HG03159 (cell line): ENCODE data around the gene GRIP1.

ENCODE experiments used
- ATAC-seq: cut with Tn5 transposase; IDR thresholded peaks from one replicate; pipeline ENCODE4 v1.9.1; 2021; ENCODE audit warnings: mild to moderate bottlenecking, moderate library complexity; ENCODE audit not compliant: unreplicated experiment

The GRIP1 gene

DNA sequence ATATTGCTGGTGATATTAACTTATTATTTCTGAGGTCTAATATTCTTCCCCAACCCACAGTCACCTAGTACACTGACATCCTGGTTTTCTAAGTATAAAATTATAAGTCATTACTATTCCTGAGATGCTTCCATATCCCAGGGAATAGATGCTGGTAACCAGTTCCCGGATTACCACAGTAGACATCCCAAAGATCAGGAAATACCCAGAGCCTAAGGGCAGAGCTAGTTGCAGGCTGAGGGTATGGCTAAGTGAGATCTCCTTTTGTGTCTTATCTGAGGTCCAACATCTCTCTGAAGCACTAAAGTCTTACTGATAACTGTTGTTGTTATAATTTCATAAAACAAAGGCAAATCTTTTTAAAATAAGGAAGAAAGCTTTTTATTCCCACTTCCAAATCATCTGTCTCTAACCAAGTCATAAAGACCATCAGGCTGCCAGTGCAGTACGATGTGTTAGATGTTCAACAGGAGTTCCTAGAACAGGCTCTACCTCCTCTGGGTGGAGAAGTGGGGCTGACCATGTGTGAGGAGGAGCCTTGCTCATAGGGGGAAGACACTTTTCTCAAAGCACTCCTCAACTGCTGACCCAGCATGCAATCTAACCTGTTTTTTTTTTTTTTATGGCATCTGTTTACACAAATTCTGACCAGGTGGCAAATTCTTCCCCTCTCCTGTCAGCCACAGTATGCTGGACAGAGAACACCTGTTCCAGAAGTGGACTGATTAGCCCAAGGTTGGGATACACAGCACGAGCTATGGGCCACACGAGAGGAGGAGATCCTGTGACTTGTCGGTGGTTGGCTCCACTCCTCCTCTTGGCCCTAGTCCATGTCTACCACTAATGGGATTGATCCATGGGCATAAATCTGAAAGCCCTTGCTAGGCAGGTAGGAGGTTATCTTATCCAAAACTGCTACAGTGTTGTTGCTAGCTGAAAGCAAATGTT, 16.1 kb upstream of the GRIP1 start:
- no peak for ATAC-seq

DNA sequence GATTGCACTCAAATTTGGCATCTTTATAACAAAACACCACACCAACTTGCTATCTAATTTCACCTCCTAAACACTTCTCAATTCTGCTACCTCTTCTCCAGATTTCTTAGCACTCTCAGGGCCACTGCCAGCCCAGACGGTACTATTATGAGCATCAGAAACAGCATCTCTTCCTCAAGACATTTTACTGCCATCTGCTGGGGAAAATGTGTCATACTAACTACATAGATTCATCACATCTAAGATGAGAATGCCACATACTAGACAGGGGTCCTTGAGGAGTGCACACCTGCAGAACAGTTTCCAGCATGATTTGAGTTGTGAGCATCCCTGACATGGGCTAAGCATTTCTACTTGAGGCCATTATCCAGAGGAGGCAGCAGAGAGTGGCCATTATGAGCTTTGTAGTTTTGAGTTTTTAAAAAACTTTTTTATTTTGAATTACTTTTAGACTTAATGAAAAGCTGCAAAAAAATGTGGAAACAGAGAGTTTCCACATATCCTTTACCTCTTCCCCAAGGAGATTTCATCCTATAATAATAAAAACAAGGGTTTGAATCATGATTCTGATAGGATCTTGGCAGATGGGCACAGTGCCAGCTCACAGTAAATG, 15.1 kb upstream of the GRIP1 start:
- peak; percentile 90 for ATAC-seq

DNA sequence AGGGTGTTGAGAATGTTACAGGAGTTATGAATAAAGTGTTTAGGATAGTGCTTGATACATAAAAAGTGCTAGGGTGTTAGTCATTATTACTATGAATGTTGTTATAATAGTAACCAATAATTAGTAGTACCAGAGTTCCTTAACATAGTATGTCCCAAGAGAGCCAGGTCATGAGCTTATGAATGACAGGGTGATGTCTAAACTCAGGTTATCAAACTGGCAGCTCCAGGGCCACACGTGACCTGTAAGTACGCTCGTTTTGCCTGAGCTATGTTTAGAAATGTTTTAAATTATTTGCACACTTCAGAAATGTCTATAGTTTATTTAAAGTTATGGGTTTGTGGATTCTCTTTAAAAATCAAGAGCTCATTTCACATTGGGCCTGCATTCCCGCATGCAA, 14.1 kb upstream of the GRIP1 start:
- ATAC-seq: no peak

DNA sequence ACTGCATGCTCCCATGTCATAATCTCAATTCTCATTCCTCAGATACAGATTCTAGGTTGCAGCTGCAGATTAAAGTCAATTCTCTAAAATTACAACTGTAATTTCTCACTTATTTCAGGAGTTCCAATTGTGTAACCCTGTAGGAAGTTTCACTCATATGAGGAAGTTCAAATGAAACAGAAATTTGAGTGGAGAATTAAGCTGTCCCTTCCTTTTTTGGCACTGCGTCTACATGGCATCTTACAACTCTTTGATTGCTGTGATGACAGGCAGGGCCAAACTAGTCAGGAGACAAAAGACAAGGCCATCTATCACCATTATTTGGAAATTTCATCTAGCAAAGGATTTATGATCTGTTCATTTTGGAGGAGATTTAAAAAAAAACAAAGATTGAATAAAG, 13.3 kb upstream of the GRIP1 start:
- ATAC-seq: no peak

DNA sequence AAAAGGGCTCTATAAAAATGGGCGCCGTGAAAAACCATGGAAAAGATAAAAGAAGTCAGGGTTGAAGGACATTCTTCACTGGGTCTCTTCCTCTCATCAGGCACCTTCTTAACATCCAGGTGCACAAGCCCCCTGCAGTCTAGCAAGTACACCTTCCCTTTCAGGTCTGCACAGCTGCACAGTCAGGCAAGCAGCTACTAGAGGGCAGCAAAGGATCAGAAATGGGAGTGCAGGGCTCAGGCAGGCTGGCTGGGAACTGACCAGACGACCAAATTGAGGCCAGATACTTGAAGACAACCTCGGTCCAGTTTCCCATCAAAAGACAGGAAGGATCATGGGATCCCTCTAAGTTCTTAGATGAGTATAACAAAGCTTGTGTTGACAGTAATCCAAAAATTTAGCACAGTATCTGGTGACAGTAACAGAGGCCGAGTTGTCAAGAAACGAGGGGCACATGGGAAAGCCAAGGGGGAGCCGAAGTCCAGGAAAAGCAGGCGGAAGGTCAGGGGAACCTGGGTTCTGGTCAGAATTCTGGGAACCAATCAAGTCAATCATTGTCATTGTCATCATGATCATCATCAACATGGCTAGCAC, 10.1 kb upstream of the GRIP1 start:
- ATAC-seq: peak; percentile 64

DNA sequence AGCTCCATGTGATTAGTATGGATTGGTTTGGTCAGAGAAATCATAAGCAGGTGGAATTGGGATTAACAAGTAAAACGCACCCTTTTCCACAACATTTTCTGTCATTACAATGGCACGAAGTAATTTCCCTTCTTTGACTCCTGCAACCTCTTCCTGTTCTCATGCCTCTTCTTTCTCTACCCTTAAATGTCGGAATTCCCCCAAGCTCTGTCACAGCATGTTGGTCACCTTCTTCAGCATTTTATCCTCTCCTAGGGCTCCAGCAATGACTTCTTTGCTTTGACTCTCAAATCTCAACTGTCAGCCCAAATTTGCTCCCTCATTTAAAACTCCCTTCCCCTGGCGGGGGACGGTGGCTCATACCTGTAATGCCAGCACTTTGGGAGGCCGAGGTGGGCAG, 5.3 kb upstream of the GRIP1 start:
- ATAC-seq: no peak

DNA sequence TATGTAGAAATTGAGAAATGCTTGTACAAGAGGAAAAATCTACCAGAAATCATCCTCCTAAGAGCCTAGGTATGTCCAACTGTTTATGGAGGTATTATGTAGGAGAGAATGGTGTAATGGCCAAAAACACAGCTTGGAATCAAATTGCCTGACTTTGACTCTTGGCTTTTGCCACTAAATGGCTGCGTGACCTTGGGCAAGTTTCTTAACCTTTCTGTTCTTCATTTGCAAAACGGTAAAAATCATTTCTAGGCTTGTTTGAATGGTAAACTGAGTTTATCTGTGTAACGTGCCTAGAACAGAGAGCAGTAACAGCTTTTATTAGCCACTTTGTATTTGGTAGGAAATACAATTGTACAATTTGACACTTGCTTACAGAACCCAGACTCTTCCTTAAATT, 4.9 kb upstream of the GRIP1 start:
- no peak for ATAC-seq

DNA sequence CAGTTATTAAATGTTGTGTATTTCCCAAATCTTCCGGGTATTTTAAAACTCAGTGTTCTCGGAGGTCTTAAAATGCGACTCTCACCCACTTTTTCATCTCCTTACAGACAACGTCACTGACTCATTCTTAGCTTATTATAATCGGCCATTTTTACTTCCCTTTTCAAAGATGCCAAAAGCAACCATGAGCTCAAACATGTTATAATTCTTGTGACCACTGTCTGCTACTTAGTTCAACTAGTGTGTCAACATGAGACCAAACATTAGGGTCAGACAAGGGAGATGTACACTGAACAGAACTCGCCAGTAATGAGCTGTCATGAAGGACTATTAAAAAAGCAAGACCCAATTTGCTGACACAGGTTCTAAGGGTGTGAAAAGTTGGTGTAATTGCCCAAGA, 4.2 kb upstream of the GRIP1 start:
- ATAC-seq: no peak

DNA sequence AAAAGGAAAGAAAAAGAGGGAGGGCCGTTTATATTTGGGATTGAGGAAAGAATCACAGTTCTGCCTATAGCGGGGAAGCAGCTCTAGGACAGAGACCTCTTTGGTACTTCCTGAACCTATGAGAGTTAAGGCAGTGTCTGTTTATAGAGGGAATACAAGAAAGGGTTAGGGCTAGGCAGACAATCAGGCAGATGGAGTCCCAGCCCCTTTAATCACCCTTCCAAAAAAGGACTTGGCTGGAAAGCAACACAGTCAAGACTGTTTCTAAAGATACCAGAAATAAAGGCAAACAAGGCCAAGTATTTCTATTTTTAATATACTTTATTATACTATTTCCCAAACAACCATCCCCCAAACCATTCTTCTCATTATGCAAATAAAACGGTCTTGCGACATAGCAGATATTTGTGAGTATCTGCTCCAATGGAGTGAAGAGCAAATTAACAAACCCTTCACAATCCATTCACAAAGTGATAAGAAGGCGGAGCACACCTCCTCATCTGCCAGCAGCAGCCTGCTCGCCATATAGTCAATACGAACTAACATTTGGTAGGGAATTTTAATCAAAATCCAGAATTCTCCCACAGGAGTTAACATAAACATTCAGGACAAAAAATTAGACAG, 697 bp upstream of the GRIP1 start:
- ATAC-seq: no peak

DNA sequence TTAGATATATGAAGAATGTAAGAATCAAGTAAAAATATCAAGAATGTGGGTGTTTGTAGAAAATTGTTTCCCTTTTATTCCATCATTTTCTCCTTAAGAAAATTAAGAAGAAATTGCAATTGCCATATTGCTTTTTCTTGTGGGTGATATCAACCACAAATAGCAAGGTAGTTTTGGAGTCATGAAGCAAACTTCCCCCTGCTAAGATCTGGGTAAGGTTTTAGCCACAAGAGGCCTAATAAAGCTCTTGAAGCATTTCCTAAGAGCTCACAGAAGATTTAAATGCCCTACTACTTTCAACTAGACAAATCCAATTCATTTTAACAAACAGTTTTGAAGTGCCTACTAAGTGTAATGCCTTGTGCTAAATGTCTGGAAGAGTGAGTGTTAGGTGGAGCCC, 2.6 kb downstream of the GRIP1 start:
- no peak for ATAC-seq

DNA sequence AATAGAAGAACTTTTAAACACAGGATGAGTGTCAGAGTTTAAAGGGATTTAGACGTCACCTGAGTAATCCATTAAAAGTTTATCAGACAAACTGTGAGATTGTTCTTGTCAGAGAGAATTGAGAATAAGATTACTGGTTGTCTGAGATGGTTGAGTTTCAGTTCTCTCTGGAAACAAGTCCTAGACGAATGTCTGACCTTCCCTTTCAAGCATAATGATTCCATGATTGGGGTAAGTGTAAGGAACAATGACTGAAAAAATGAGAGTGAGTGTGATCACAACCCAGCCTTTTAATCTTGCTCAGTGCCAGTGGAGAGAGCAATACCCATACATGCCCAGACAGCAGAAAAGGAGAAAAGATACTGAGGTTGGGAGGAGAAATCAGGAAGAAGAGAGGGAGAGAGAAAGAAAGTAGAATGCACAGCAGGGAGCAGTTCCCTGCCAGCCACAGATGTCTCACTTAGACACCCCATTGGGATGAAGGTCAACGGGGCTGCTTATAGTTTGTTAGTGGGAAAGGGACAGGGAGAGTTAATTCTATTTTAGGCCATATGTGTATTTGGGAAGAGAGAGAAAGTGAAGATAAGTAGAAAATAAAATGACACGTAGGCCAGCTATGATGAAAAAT, 4.3 kb downstream of the GRIP1 start:
- no peak for ATAC-seq

DNA sequence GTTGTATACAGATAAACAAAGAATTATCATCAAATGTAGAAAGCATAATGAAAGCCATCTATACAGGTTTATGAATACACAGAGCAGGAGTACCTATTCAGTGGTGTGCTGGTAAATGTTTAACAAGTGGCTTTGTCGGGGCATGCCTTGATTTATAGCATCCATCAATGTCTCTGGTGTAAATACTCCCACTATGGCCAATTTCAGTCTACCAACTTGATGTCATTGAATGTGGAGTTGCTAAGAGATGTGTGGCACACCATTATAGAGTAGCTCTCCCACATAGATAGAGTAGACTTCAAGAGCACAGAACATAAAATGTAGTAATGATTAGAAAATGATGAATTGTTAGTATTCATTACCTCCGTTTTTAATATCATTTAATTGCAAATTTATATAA, 9.3 kb downstream of the GRIP1 start:
- no peak for ATAC-seq

DNA sequence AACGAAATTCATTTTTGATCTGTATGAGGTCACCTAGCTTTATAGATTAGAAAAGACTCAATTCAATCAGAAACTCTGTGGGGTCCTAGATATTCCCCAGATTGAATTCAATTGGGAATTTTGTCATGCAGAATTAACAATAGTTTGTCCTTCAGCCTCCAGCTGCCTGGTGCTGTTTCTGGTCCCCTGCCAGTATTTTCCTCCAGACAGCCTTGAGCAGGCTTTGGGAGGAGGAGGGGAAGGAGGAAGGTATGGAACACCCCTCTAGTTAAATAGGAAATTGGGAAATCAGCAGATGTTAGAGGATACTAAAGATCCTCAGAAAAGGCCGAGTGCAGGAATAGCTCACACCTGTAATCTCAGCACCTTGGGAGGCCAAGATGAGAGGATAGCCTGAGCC, 10.6 kb downstream of the GRIP1 start:
- ATAC-seq: no peak

DNA sequence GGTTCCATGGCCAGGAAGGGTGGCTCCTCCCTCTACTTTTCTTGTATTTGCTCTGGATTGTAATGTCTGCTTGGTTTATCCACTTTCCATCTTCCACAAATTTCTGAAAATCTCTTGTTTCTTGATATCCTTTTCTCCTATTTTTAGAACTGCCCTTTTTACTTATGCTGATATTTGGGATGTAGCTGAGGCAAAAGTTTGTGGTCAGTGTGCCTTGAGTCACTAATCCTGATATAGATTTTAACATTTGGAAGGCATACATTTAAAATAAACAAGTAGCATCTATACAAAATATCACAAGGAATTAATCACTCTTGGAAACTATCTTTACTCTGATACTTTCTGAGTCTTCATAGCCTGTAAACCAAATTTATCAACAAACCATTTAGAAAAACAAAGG, 11.0 kb downstream of the GRIP1 start:
- ATAC-seq: no peak

DNA sequence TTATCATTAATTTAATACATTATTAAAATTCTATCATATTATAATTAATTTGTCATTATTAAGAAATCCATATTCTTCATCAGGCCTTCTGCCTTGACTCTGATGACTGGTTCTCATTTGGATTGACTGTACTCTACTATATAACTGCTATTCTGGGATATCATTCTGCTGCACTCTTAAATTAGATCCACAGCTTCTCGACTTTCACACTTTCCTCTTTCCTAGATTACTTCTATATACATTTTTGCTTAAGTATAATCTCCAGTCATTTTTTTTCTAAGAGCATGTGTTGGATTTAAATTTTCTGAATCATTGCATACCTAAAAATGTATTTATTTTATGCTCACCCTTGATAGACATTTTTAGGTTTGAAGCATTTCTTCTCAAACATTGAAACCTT, 12.4 kb downstream of the GRIP1 start:
- no peak for ATAC-seq

DNA sequence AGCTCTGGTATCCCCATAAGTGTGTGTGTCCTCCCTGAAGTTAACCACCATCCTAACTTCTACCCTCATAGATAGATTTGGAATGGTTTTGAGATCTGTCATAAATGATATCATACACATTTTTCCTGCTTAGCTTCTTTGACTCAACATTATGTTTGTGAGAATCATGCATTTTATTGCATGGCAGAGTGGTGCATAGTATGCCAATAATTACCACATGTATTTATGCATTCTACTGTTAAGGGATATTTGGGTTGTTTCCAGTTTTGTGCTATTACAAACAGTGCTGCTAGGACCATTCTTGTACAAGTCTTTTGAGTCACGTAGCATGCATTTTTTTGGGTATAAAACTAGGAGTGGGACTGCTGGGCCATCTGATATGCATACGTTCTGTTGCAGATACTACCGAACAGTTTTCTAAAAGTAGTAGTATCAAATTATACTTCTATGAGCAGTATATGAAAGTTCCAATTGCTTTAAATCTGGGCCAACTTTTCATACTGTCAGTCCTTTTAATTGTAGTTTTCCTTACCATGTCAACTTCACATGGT, 13.4 kb downstream of the GRIP1 start:
- ATAC-seq: no peak

DNA sequence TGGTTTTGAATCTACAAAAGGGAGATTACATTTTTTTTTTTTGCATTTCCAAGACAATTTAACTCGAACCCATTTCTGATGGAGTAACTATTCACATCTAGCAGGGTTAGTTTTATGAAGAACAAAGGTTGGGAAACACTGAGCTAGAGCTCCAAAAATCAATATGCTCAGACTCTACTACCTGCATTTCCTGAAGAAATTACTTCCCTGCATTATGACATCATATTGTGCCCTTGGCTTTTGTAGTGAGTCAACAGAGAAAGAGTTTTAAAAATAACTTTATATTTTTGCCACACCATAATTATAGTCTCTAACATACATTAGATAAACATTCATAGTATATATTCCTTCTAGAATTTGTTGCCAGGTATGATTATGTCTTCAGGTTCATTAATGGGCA, 14.8 kb downstream of the GRIP1 start:
- no peak for ATAC-seq

DNA sequence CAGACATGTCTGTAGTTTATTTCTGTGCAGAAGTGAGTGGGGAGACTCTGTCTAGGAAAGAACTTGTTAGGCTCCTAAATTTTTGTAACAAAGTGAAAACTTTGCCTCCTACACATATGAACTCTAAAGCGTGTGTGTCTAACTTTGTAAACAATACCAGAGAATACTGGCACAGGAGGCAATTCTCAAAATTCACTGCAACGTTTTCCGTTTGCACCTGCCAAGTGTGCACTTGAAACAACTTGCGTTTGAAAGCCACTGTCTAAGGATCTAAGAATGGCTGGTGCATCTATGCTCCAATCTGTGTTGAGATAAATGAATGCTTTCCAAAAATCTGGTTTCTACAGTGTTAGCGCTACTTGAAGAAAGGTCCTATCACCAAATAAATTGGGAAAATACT, 15.3 kb downstream of the GRIP1 start:
- no peak for ATAC-seq

DNA sequence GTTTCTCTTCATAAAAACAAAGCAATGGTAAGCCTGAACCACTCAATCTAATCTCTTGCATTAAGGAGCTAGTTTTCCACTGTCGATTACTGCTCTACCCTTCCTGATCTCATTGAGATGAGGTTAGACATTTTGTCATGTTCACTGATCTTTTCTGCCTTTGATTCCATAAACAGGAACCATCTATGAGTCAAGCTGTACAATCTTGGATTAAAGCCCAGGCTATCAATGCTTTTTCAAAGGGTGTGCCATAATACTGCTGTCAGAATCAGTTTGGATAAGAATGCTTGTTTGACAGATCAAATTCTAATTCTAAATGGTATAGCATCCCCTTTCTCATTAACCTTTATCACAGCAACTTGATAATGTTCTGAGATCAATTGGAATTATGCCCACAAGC, 16.1 kb downstream of the GRIP1 start:
- no peak for ATAC-seq

DNA sequence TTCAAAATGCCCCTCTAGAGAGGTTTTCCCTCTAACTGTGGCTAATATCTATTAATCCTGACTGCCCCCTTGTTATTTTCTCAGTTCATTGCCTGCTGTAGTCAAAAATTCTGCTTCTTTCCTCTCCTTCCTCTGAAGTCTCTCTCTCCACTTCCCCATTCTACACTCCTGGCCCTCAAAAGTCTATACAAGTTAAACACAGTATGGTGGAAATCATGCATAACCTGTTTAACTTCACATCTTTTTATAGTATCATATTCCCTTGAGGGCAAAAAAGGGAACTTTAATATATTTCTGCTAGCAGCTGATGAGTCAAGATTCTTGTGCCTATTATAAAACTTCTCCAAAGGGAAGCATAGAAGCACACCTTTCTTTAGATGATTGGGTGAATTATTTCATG, 16.7 kb downstream of the GRIP1 start:
- ATAC-seq: no peak

DNA sequence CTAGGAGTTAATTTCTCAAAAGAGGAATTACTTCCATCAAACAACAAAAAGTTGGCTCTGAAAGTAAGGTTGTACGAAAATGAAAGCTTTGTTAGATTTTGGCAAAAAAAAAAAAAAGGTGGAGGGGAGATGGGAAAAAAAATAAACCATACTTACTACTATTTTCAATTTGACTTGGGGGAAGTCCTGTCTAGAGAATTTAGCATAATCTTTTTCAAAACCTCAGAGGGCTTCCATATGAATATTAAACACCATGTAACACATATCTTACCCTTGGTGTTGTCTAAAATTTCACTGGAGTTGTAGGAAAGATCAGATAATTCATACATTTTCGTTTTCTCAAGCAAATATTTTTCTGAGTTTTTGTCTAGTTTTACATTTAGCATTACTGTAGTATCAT, 17.5 kb downstream of the GRIP1 start:
- no peak for ATAC-seq
